GM20431 (cell line): ENCODE measurements around the gene ANKRD65.
"Not testable (repeated sequence)": the region's sequence is repeated elsewhere in the genome, so short reads cannot be mapped to it uniquely, and the experiment has no call there.

Experiments
- in situ Hi-C: fragments of 300-500 bp; cut with MseI, MboI; formaldehyde crosslinking; loops from one replicate; pipeline ENCODE4 v1.15.0; 2020; ENCODE audit warnings: low sequenced_read_pairs; ENCODE audit not compliant: unreplicated experiment

The ANKRD65 gene

GRCh38 chr1:1399187-1399871 lies 21.7 kb downstream of the ANKRD65 start, which contains the start of gene CCNL2:
CCNL2 (minus strand) TSS chr1:1399335; CDS start chr1:1399306, 29 bp downstream.
- in situ Hi-C loops: no loop called here

- in situ Hi-C loops: no loop called here
These were observed 22.3 kb downstream of the ANKRD65 start for GRCh38 chr1:1398677-1399186.

GRCh38 chr1:1397839-1398523 lies 23.1 kb downstream of the ANKRD65 start:
- in situ Hi-C loops: no loop called here

- in situ Hi-C loops: no loop called here
These were observed 25.9 kb downstream of the ANKRD65 start for GRCh38 chr1:1395166-1395565.

GRCh38 chr1:1394116-1394515 lies 27.0 kb downstream of the ANKRD65 start:
- in situ Hi-C loops: no loop called here

- in situ Hi-C loops: no loop called here
These were observed 27.6 kb downstream of the ANKRD65 start for GRCh38 chr1:1393428-1393827.

GRCh38 chr1:1393014-1393413 lies 28.1 kb downstream of the ANKRD65 start:
- in situ Hi-C loops: no loop called here

- in situ Hi-C loops: no loop called here
These were observed 29.9 kb downstream of the ANKRD65 start for GRCh38 chr1:1391225-1391624.

- in situ Hi-C loops: no loop called here
These were observed 30.4 kb downstream of the ANKRD65 start for GRCh38 chr1:1390675-1391074.

- in situ Hi-C loops: no loop called here
These were observed 33.0 kb downstream of the ANKRD65 start for GRCh38 chr1:1388078-1388472.

- in situ Hi-C loops: no loop called here
These were observed 33.7 kb downstream of the ANKRD65 start for GRCh38 chr1:1387098-1388077.

GRCh38 chr1:1385931-1386330 lies 35.1 kb downstream of the ANKRD65 start:
- in situ Hi-C loops: no loop called here

- in situ Hi-C loops: not testable (repeated sequence)
These were observed 35.7 kb downstream of the ANKRD65 start for GRCh38 chr1:1385339-1385738.

- in situ Hi-C loops: no loop called here
These were observed 39.8 kb downstream of the ANKRD65 start for GRCh38 chr1:1381294-1381693.

- in situ Hi-C loops: no loop called here
These were observed 40.2 kb downstream of the ANKRD65 start for GRCh38 chr1:1380860-1381259.

GRCh38 chr1:1377540-1378205 lies 43.4 kb downstream of the ANKRD65 start:
- in situ Hi-C loops: no loop called here

GRCh38 chr1:1376551-1377226 lies 44.4 kb downstream of the ANKRD65 start:
- in situ Hi-C loops: no loop called here

GRCh38 chr1:1374929-1375662 lies 46.0 kb downstream of the ANKRD65 start, which contains the start of gene AURKAIP1:
AURKAIP1 (minus strand) TSS chr1:1375207; CDS start chr1:1374756, 451 bp downstream.
- in situ Hi-C loops: no loop called here

GRCh38 chr1:1374589-1374928 lies 46.5 kb downstream of the ANKRD65 start:
- in situ Hi-C loops: no loop called here
